HEK293 (cell line): ENCODE measurements around the gene CLK2.

Experiments used
- SALL2 ChIP-seq: fragments of 450-650 bp; formaldehyde crosslinking; IDR thresholded peaks from 2 replicates; pipeline ENCODE4 v1.5.0; 2017; ENCODE audit warnings: missing biosample characterization, mild to moderate bottlenecking, missing genetic modification characterization, borderline replicate concordance
- ZNF175 ChIP-seq: fragments of 450-650 bp; formaldehyde crosslinking; IDR thresholded peaks from 2 replicates; pipeline ENCODE4 v1.5.1; 2016; ENCODE audit warnings: missing biosample characterization, missing genetic modification characterization
- ZNF2 ChIP-seq: fragments of 450-650 bp; formaldehyde crosslinking; IDR thresholded peaks from 2 replicates; pipeline ENCODE4 v1.5.1; 2016; ENCODE audit warnings: missing biosample characterization, missing genetic modification characterization
- ZNF274 ChIP-seq, 2 experiments: fragments of 200-500 bp in 1 of 2; fragments of 450-650 bp in 1 of 2; sonication (Bioruptor generic) in 1 of 2; formaldehyde crosslinking in 1 of 2; IDR thresholded peaks; 2 replicates each; pipeline versions ENCODE4 v1.5.1 to v1.6.1; 2014 to 2016; ENCODE audit warnings: borderline replicate concordance in 1 of 2, inconsistent platforms in 1 of 2, low read length in 1 of 2, missing biosample characterization in 1 of 2, missing genetic modification characterization in 1 of 2
- ZNF544 ChIP-seq: fragments of 450-650 bp; formaldehyde crosslinking; IDR thresholded peaks from 2 replicates; pipeline ENCODE4 v1.5.0; 2017; ENCODE audit warnings: missing biosample characterization, missing genetic modification characterization
- ZNF558 ChIP-seq: fragments of 450-650 bp; formaldehyde crosslinking; IDR thresholded peaks from 2 replicates; pipeline ENCODE4 v1.5.1; 2016; ENCODE audit warnings: missing biosample characterization, missing genetic modification characterization
- ZNF610 ChIP-seq: fragments of 450-650 bp; formaldehyde crosslinking; IDR thresholded peaks from 2 replicates; pipeline ENCODE4 v1.5.1; 2016; ENCODE audit warnings: missing biosample characterization, missing genetic modification characterization, borderline replicate concordance
- ZNF660 ChIP-seq: fragments of 450-650 bp; IDR thresholded peaks from 2 replicates; pipeline ENCODE4 v1.5.1; 2018; ENCODE audit warnings: missing biosample characterization, mild to moderate bottlenecking, missing genetic modification characterization
- ZNF768 ChIP-seq: fragments of 450-650 bp; formaldehyde crosslinking; IDR thresholded peaks from 2 replicates; pipeline ENCODE4 v1.5.1; 2018; ENCODE audit warnings: missing biosample characterization, mild to moderate bottlenecking, missing genetic modification characterization
- ZNF791 ChIP-seq: fragments of 450-650 bp; formaldehyde crosslinking; IDR thresholded peaks from 2 replicates; pipeline ENCODE4 v1.5.1; 2016; ENCODE audit warnings: missing biosample characterization, missing genetic modification characterization
- TF ChIP-seq, protein P1 (sequence below): fragments of 450-650 bp; formaldehyde crosslinking; IDR thresholded peaks from 2 replicates; pipeline ENCODE4 v1.5.1; 2016; ENCODE audit warnings: missing biosample characterization, missing genetic modification characterization
- TF ChIP-seq, protein P2 (sequence below): fragments of 450-650 bp; formaldehyde crosslinking; IDR thresholded peaks from 2 replicates; pipeline ENCODE4 v1.5.1; 2016; ENCODE audit warnings: missing biosample characterization, missing genetic modification characterization
- TF ChIP-seq, protein P3 (sequence below): fragments of 450-650 bp; formaldehyde crosslinking; IDR thresholded peaks from 2 replicates; pipeline ENCODE4 v1.5.1; 2016; ENCODE audit warnings: missing biosample characterization, missing genetic modification characterization

DNA sequence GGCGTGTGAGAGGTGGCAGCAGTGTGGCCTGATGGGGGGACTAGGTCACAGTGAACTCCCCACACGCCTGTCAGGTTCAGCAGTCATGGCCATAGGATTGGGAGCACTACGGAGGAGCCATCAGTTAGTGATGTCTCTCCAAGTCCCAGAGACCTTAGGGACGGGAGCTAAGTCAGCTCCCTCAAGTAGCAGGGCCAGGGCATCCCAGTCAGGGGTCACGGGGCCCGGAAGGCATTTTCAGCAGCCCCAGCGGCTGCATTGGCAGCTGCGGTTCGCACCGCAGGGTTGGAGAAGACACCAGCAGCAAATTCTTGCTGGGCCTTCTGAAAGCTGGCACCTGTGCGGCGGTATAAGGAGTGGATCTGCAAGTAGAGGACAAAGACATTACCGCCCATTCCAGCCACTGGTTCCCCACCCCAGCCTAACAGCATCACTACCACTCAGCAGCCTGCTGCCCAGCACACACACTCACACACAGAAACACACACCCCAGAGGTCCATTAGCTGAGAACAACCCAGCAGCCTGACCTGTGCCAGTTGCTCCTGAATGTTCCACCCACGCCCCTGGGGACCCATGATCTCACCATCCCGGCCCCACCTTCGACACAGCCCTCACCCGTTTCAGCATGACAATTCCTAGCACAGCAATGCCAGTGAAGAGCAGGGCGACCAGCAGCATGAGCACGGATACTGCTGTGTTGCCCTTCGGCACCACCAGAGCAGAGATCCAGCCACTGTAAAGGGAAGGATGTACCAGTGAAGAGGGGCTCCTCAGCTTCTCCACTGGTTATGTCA lies 17.0 kb downstream of the CLK2 start:
- TF ChIP-seq, protein P1, sequence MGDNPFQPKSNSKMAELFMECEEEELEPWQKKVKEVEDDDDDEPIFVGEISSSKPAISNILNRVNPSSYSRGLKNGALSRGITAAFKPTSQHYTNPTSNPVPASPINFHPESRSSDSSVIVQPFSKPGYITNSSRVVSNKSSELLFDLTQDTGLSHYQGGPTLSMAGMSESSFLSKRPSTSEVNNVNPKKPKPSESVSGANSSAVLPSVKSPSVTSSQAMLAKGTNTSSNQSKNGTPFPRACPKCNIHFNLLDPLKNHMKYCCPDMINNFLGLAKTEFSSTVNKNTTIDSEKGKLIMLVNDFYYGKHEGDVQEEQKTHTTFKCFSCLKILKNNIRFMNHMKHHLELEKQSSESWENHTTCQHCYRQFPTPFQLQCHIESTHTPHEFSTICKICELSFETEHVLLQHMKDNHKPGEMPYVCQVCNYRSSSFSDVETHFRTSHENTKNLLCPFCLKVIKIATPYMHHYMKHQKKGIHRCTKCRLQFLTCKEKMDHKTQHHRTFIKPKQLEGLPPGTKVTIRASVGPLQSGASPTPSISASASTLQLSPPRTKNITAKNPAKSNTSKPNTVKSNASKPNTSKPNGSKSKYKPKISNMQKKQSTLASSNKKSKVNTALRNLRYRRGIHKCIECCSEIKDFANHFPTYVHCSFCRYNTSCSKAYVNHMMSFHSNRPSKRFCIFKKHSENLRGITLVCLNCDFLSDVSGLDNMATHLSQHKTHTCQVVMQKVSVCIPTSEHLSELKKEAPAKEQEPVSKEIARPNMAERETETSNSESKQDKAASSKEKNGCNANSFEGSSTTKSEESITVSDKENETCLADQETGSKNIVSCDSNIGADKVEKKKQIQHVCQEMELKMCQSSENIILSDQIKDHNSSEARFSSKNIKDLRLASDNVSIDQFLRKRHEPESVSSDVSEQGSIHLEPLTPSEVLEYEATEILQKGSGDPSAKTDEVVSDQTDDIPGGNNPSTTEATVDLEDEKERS (tag by site-specific recombination) = no peak
- TF ChIP-seq, protein P2, sequence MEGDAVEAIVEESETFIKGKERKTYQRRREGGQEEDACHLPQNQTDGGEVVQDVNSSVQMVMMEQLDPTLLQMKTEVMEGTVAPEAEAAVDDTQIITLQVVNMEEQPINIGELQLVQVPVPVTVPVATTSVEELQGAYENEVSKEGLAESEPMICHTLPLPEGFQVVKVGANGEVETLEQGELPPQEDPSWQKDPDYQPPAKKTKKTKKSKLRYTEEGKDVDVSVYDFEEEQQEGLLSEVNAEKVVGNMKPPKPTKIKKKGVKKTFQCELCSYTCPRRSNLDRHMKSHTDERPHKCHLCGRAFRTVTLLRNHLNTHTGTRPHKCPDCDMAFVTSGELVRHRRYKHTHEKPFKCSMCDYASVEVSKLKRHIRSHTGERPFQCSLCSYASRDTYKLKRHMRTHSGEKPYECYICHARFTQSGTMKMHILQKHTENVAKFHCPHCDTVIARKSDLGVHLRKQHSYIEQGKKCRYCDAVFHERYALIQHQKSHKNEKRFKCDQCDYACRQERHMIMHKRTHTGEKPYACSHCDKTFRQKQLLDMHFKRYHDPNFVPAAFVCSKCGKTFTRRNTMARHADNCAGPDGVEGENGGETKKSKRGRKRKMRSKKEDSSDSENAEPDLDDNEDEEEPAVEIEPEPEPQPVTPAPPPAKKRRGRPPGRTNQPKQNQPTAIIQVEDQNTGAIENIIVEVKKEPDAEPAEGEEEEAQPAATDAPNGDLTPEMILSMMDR (tag by site-specific recombination) = no peak
- TF ChIP-seq ZNF274 (IDR thresholded peaks at IDR 0.05; ENCODE audit: low read length) (no peak), ZNF274 (tag by site-specific recombination; IDR thresholded peaks at IDR 0.05; ENCODE audit: borderline replicate concordance) (no peak), SALL2 (tag by site-specific recombination) (no peak), ZNF2 (tag by site-specific recombination) (no peak), ZNF544 (tag by site-specific recombination) (no peak), ZNF175 (no peak), ZNF558 (tag by site-specific recombination) (no peak), ZNF791 (tag by site-specific recombination) (no peak), ZNF660 (tag by site-specific recombination) (no peak), ZNF610 (tag by site-specific recombination) (no peak), ZNF768 (no peak)
- TF ChIP-seq, protein P3, sequence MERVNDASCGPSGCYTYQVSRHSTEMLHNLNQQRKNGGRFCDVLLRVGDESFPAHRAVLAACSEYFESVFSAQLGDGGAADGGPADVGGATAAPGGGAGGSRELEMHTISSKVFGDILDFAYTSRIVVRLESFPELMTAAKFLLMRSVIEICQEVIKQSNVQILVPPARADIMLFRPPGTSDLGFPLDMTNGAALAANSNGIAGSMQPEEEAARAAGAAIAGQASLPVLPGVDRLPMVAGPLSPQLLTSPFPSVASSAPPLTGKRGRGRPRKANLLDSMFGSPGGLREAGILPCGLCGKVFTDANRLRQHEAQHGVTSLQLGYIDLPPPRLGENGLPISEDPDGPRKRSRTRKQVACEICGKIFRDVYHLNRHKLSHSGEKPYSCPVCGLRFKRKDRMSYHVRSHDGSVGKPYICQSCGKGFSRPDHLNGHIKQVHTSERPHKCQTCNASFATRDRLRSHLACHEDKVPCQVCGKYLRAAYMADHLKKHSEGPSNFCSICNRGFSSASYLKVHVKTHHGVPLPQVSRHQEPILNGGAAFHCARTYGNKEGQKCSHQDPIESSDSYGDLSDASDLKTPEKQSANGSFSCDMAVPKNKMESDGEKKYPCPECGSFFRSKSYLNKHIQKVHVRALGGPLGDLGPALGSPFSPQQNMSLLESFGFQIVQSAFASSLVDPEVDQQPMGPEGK (tag by site-specific recombination) = peak; percentile 61; the same call in 1 of the 2 replicates
